HepG2 (cell line): ENCODE results near the gene ATP8B1. TPM values are rescaled to one million over a fixed set of nuclear protein-coding genes. Genes with fewer than 3 reads are reported as not detected.
A peak's percentile ranks its signal among the peaks of the same experiment; 100 is the strongest.

ENCODE experiments used
- ATRX ChIP-seq: sonication (generic); formaldehyde crosslinking; IDR thresholded peaks from 2 replicates; pipeline ENCODE4 v1.4.0; 2020; ENCODE audit warnings: missing genetic modification reagents, borderline replicate concordance
- BRCA1 ChIP-seq: sonication (generic); formaldehyde crosslinking; IDR thresholded peaks from 2 replicates; pipeline ENCODE4 v1.4.0; 2020; ENCODE audit warnings: missing genetic modification reagents
- CEBPG ChIP-seq: IDR thresholded peaks from 2 replicates; pipeline ENCODE4 v1.6.1; 2016
- CHCHD3 ChIP-seq: sonication (generic); formaldehyde crosslinking; IDR thresholded peaks from 2 replicates; pipeline ENCODE4 v1.8.0; 2022; ENCODE audit warnings: mild to moderate bottlenecking, missing genetic modification reagents, moderate library complexity
- DNMT1 ChIP-seq: sonication (generic); formaldehyde crosslinking; IDR thresholded peaks from 2 replicates; pipeline ENCODE4 v1.5.1; 2020; ENCODE audit warnings: mild to moderate bottlenecking, missing genetic modification reagents
- EZH2 ChIP-seq: conservative IDR thresholded peaks from 2 replicates; pipeline ENCODE4 v1.6.1; 2012; ENCODE audit warnings: mild to moderate bottlenecking, low read depth, low read length, moderate library complexity
- FOXJ3 ChIP-seq: sonication (generic); formaldehyde crosslinking; IDR thresholded peaks from 2 replicates; pipeline ENCODE4 v1.4.0; 2020; ENCODE audit warnings: missing genetic modification reagents, mild to moderate bottlenecking, borderline replicate concordance
- JUND ChIP-seq: sonication (generic); formaldehyde crosslinking; IDR thresholded peaks from 2 replicates; pipeline ENCODE4 v1.8.0; 2022; ENCODE audit warnings: mild to moderate bottlenecking, missing genetic modification reagents
- KLF15 ChIP-seq: sonication (generic); formaldehyde crosslinking; IDR thresholded peaks from 2 replicates; pipeline ENCODE4 v1.8.1; 2023; ENCODE audit warnings: borderline replicate concordance, mild to moderate bottlenecking, inconsistent platforms, missing genetic modification reagents, mixed read lengths
- MTA3 ChIP-seq: sonication (generic); formaldehyde crosslinking; IDR thresholded peaks from 2 replicates; pipeline ENCODE4 v1.4.0; 2020; ENCODE audit warnings: missing genetic modification reagents
- NR2F1 ChIP-seq, 2 experiments: fragments of 450-650 bp in 1 of 2; formaldehyde crosslinking in 1 of 2; IDR thresholded peaks; 2 replicates each; pipeline versions ENCODE4 v1.5.0 to v1.6.1; 2016 to 2020; ENCODE audit warnings: mild to moderate bottlenecking in 1 of 2, missing compliant biosample characterization in 1 of 2, missing genetic modification reagents in 1 of 2, moderate library complexity in 1 of 2
- RELA ChIP-seq: sonication (generic); formaldehyde crosslinking; IDR thresholded peaks from 2 replicates; pipeline ENCODE4 v1.4.0; 2020; ENCODE audit warnings: missing genetic modification reagents
- RFX1 ChIP-seq: fragments of 450-650 bp; IDR thresholded peaks from 2 replicates; pipeline ENCODE4 v1.6.1; 2017
- RNF2 ChIP-seq: fragments of 450-650 bp; conservative IDR thresholded peaks from 2 replicates; pipeline ENCODE4 v1.6.1; 2016; ENCODE audit warnings: low read depth
- RXRB ChIP-seq: IDR thresholded peaks from 2 replicates; pipeline ENCODE4 v1.6.1; 2016; ENCODE audit warnings: borderline replicate concordance, missing genetic modification reagents, missing compliant biosample characterization
- SCMH1 ChIP-seq: sonication (generic); formaldehyde crosslinking; IDR thresholded peaks from 2 replicates; pipeline ENCODE4 v1.9.0; 2021; ENCODE audit warnings: missing genetic modification reagents, mild to moderate bottlenecking, borderline replicate concordance
- SP1 ChIP-seq, 2 experiments: fragments of 450-650 bp in 1 of 2; sonication (generic) in 1 of 2; formaldehyde crosslinking in 1 of 2; IDR thresholded peaks; 2 replicates each; pipeline versions ENCODE4 v1.4.0 to v1.6.1; 2016 to 2020; ENCODE audit warnings: missing genetic modification reagents in 1 of 2
- SRSF9 ChIP-seq: fragments of 200-400 bp; formaldehyde crosslinking; IDR thresholded peaks from 2 replicates; pipeline ENCODE4 v1.6.1; 2018; ENCODE audit warnings: borderline replicate concordance, mild to moderate bottlenecking, low read depth, low read length; ENCODE audit not compliant: insufficient read depth, poor library complexity, severe bottlenecking
- ZC3H13 ChIP-seq: sonication (generic); formaldehyde crosslinking; IDR thresholded peaks from 2 replicates; pipeline ENCODE4 v1.8.1; 2023; ENCODE audit warnings: mild to moderate bottlenecking, missing genetic modification reagents, moderate library complexity
- ZFP37 ChIP-seq: sonication (generic); formaldehyde crosslinking; IDR thresholded peaks from 2 replicates; pipeline ENCODE4 v1.4.0; 2020; ENCODE audit warnings: missing genetic modification reagents, borderline replicate concordance
- ZMYM3 ChIP-seq: sonication (generic); formaldehyde crosslinking; IDR thresholded peaks from 2 replicates; pipeline ENCODE4 v1.5.1; 2020; ENCODE audit warnings: mild to moderate bottlenecking, missing genetic modification reagents
- ZNF12 ChIP-seq: sonication (generic); formaldehyde crosslinking; IDR thresholded peaks from 2 replicates; pipeline ENCODE4 v1.5.0; 2020; ENCODE audit warnings: missing genetic modification reagents
- ZNF543 ChIP-seq: sonication (generic); formaldehyde crosslinking; IDR thresholded peaks from 2 replicates; pipeline ENCODE4 v1.4.0; 2020; ENCODE audit warnings: mild to moderate bottlenecking, missing genetic modification reagents
- ZNF713 ChIP-seq: sonication (generic); formaldehyde crosslinking; IDR thresholded peaks from 2 replicates; pipeline ENCODE4 v1.4.0; 2020; ENCODE audit warnings: mild to moderate bottlenecking, missing genetic modification reagents
- ZNF782 ChIP-seq: sonication (generic); formaldehyde crosslinking; IDR thresholded peaks from 2 replicates; pipeline ENCODE4 v1.4.0; 2020; ENCODE audit warnings: missing genetic modification reagents, mild to moderate bottlenecking, borderline replicate concordance
- ZUFSP ChIP-seq: sonication (generic); formaldehyde crosslinking; IDR thresholded peaks from 2 replicates; pipeline ENCODE4 v1.9.0; 2021; ENCODE audit warnings: missing genetic modification reagents, mild to moderate bottlenecking, borderline replicate concordance
- polyA plus RNA-seq, 8 experiments: library from polyadenylated mRNA; depleted of rRNA in 3 of 8; stranded (reverse) in 7 of 8; unstranded in 1 of 8; fragments of >200 nt; fragmentation: Illumina TruSeq in 4 of 8; extraction: Trizol in 4 of 8; gene quantifications; 2 replicates each; pipeline versions ENCODE4 v1.2.1 to v1.2.3, GENCODE V29; 2011 to 2016; ENCODE audit warnings: low read depth in 4 of 8, missing spikeins in 1 of 8, mixed read lengths in 1 of 8; ENCODE audit not compliant: insufficient read depth in 1 of 8
- total RNA-seq, 5 experiments: library from RNA; depleted of rRNA; stranded (reverse); fragments of >200 nt; fragmentation: Illumina TruSeq; extraction: Trizol; gene quantifications; 2 replicates each; pipeline ENCODE4 v1.2.3, GENCODE V29; 2016; ENCODE audit warnings: low read depth in 1 of 5
- TF ChIP-seq, protein P1 (sequence below): sonication (generic); formaldehyde crosslinking; IDR thresholded peaks from 2 replicates; pipeline ENCODE4 v1.5.0; 2020; ENCODE audit warnings: mild to moderate bottlenecking, missing genetic modification reagents
- TF ChIP-seq, protein P2 (sequence below): sonication (generic); formaldehyde crosslinking; IDR thresholded peaks from 2 replicates; pipeline ENCODE4 v1.4.0; 2020; ENCODE audit warnings: missing genetic modification reagents

ATP8B1 gene
- total and polyA plus RNA-seq, 2 of the 13 experiments (the other 11 are each of a cell fraction or from before 2014, with no cell fraction given): 2.8 to 4.0 TPM

DNA sequence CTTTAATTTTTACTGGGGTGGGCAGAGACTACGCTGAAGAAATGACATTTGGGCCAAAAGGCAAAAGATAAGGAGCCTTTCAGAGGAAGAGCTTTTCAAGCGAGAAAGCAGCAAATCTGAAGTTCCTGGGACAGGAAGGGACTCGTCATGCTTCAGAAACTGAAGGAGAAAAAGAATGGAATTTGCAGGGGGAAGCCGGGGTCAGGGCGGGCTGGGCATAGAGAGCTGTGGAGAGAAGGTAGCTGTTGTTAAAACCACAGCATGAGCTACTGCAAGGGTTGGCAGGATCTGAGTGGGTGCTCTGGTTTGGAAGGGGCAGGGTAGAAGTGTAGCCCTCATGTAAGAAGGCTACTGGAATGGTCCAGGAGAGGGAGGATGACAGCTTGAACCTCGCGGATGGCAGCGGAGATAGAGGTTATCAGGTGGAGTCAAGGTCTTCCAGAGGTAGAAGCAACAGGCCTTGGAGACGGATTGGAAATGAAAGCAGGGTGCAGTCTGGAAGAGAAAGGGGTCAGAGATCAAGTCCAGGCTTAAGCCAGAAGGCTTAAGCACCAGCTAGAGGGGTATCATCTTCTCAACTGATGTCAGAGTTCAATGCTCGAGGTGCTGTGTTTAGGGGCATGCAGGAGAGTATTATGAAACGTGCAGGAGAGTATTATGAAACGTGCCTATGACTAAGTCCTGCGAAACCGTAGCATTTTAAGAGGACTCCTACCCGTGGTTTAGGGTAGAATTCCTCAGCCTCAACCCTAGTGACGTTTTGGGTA is 18.9 kb downstream of the ATP8B1 start (continued):
- TF ChIP-seq CHCHD3 (CRISPR knock-in tag) (no peak), ZNF713 (CRISPR knock-in tag) (no peak), BRCA1 (CRISPR knock-in tag) (no peak), NR2F1 (CRISPR knock-in tag; IDR thresholded peaks at IDR 0.05) (peak; percentile 19 to 29; a peak in 2 of 4 replicates), ZC3H13 (CRISPR knock-in tag) (no peak), EZH2 (no peak), KLF15 (no peak), MTA3 (CRISPR knock-in tag) (no peak), RNF2 (no peak), ZMYM3 (CRISPR knock-in tag) (no peak), DNMT1 (no peak), ZUFSP (CRISPR knock-in tag) (no peak), ZNF12 (CRISPR knock-in tag) (peak; percentile 72; the same call in 1 of the 2 replicates), JUND (CRISPR knock-in tag) (0 out of 2 replicates have a peak, but pooled peaks have one; percentile 34), ZNF543 (CRISPR knock-in tag) (no peak), ATRX (CRISPR knock-in tag) (no peak), RELA (CRISPR knock-in tag) (no peak), CEBPG (CRISPR knock-in tag) (peak; percentile 53), RFX1 (no peak), SP1 (IDR thresholded peaks at IDR 0.05) (no peak), SP1 (CRISPR knock-in tag; IDR thresholded peaks at IDR 0.05) (no peak), ZNF782 (no peak), FOXJ3 (no peak), SRSF9 (no peak), RXRB (CRISPR knock-in tag) (0 out of 2 replicates have a peak, but pooled peaks have one; percentile 27), ZFP37 (no peak), SCMH1 (CRISPR knock-in tag) (no peak)
- TF ChIP-seq, protein P1, sequence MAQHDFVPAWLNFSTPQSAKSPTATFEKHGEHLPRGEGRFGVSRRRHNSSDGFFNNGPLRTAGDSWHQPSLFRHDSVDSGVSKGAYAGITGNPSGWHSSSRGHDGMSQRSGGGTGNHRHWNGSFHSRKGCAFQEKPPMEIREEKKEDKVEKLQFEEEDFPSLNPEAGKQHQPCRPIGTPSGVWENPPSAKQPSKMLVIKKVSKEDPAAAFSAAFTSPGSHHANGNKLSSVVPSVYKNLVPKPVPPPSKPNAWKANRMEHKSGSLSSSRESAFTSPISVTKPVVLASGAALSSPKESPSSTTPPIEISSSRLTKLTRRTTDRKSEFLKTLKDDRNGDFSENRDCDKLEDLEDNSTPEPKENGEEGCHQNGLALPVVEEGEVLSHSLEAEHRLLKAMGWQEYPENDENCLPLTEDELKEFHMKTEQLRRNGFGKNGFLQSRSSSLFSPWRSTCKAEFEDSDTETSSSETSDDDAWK (CRISPR knock-in tag): no peak
- TF ChIP-seq, protein P2, sequence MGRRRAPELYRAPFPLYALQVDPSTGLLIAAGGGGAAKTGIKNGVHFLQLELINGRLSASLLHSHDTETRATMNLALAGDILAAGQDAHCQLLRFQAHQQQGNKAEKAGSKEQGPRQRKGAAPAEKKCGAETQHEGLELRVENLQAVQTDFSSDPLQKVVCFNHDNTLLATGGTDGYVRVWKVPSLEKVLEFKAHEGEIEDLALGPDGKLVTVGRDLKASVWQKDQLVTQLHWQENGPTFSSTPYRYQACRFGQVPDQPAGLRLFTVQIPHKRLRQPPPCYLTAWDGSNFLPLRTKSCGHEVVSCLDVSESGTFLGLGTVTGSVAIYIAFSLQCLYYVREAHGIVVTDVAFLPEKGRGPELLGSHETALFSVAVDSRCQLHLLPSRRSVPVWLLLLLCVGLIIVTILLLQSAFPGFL (CRISPR knock-in tag): no peak
